ENCODE measurements around the gene TEKT1. TPM values are rescaled to one million over a fixed set of nuclear protein-coding genes. Genes with fewer than 3 reads are reported as not detected.
A peak's percentile ranks its signal among the peaks of the same experiment; 100 is the strongest.
"Not testable (repeated sequence)": the region's sequence is repeated elsewhere in the genome, so short reads cannot be mapped to it uniquely, and the experiment has no call there.

TEKT1 gene
- total RNA-seq, 2 experiments from 2014 or later, result not detected

- ChIA-PET POLR2A (no interaction called here), CTCF (interaction anchor here (1.4 kb wide), 1 partner anchor 224 kb away, joined by 4 read pairs; no protein-coding TSS in a partner anchor)
- peaks cover under 1% of the 10 kb centered on the region for H3K36me3 Mint-ChIP-seq
- H3K27me3 Mint-ChIP-seq, result peaks cover 30% of the 10 kb centered on the region
- H3K9me3 Mint-ChIP-seq, result peaks cover 23% of the 10 kb centered on the region
- no peak for DNase-seq
- no peak overlapping the region for H3K27ac Mint-ChIP-seq
- intact Hi-C loops (cut with micrococcal nuclease), result no loop called here
- H3K4me3 Mint-ChIP-seq, result no peak overlapping the region
- H3K4me1 Mint-ChIP-seq (ENCODE audit: low read depth), result no peaks in the 10 kb centered on the region
Measured at GRCh38 chr17:6780001-6780400, 51.5 kb downstream of the TEKT1 start.

GRCh38 chr17:6779411-6779810, 52.1 kb downstream of the TEKT1 start:
- DNase-seq, result no peak
- Mint-ChIP-seq H3K36me3 (peaks cover 4% of the 10 kb centered on the region), H3K27me3 (peaks cover 31% of the 10 kb centered on the region), H3K4me3 (no peak overlapping the region), H3K27ac (no peak overlapping the region), H3K9me3 (peaks cover 29% of the 10 kb centered on the region), H3K4me1 (ENCODE audit: low read depth) (no peaks in the 10 kb centered on the region)
- ChIA-PET CTCF (interaction anchor here (0.6 kb wide), 1 partner anchor 115 kb away, joined by 3 read pairs; no protein-coding TSS in a partner anchor), POLR2A (no interaction called here)
- intact Hi-C loops (cut with micrococcal nuclease), result no loop called here

- no peaks in the 10 kb centered on the region for H3K4me1 Mint-ChIP-seq (ENCODE audit: low read depth)
- peaks cover 38% of the 10 kb centered on the region for H3K9me3 Mint-ChIP-seq
- H3K4me3 Mint-ChIP-seq, result no peak within 1 kb of the TSS
- DNase-seq, result no peak
- peaks cover 37% of the 10 kb centered on the region for H3K36me3 Mint-ChIP-seq
- H3K27ac Mint-ChIP-seq, result no peak within 1 kb of the TSS
- intact Hi-C loops (cut with micrococcal nuclease), result no loop called here
- H3K27me3 Mint-ChIP-seq, result peaks cover 20% of the 10 kb centered on the region
- CTCF ChIA-PET, result no interaction called here
- POLR2A ChIA-PET, result no interaction called here
Measured at GRCh38 chr17:6775871-6776405, 55.6 kb downstream of the TEKT1 start, which contains the start of gene FBXO39. Gene FBXO39, plus strand, starts transcription at chr17:6776215. Its CDS starts 3,654 bp downstream, at chr17:6779869.

GRCh38 chr17:6774906-6775305, 56.6 kb downstream of the TEKT1 start:
- Mint-ChIP-seq H3K36me3 (peaks cover 47% of the 10 kb centered on the region), H3K9me3 (peaks cover 44% of the 10 kb centered on the region), H3K27me3 (peaks cover 17% of the 10 kb centered on the region)
- POLR2A ChIA-PET; intact Hi-C loops (cut with micrococcal nuclease); H3K27ac Mint-ChIP-seq; DNase-seq; CTCF ChIA-PET; H3K4me1 Mint-ChIP-seq (ENCODE audit: low read depth); H3K4me3 Mint-ChIP-seq: not testable (repeated sequence)

GRCh38 chr17:6772016-6772415, 59.5 kb downstream of the TEKT1 start:
- H3K27me3 Mint-ChIP-seq, result peaks cover 4% of the 10 kb centered on the region
- POLR2A ChIA-PET, result no interaction called here
- intact Hi-C loops (cut with micrococcal nuclease), result no loop called here
- H3K9me3 Mint-ChIP-seq, result peaks cover 69% of the 10 kb centered on the region
- DNase-seq, result no peak
- CTCF ChIA-PET, result interaction anchor here (1.5 kb wide), 1 partner anchor 22 kb away, joined by 3 read pairs; no protein-coding TSS in a partner anchor
- no peak overlapping the region for H3K27ac Mint-ChIP-seq
- peaks cover 74% of the 10 kb centered on the region for H3K36me3 Mint-ChIP-seq
- H3K4me3 Mint-ChIP-seq, result no peak overlapping the region
- no peaks in the 10 kb centered on the region for H3K4me1 Mint-ChIP-seq (ENCODE audit: low read depth)

GRCh38 chr17:6768447-6768846, 63.1 kb downstream of the TEKT1 start:
- no peak for DNase-seq
- intact Hi-C loops (cut with micrococcal nuclease), result no loop called here
- ChIA-PET CTCF (no interaction called here), POLR2A (interaction anchor here (1.0 kb wide), 1 partner anchor 12 kb away, joined by 3 read pairs; the partner anchor contains the start of gene XAF1)
- H3K4me1 Mint-ChIP-seq (ENCODE audit: low read depth), result no peaks in the 10 kb centered on the region
- no peak overlapping the region for H3K4me3 Mint-ChIP-seq
- H3K27ac Mint-ChIP-seq, result no peak overlapping the region
- peaks cover 92% of the 10 kb centered on the region for H3K36me3 Mint-ChIP-seq
- no peaks in the 10 kb centered on the region for H3K27me3 Mint-ChIP-seq
- H3K9me3 Mint-ChIP-seq, result peaks cover 61% of the 10 kb centered on the region

- intact Hi-C loops (cut with micrococcal nuclease), result no loop called here
- H3K4me3 Mint-ChIP-seq, result no peak overlapping the region
- peaks cover 13% of the 10 kb centered on the region for H3K9me3 Mint-ChIP-seq
- H3K4me1 Mint-ChIP-seq (ENCODE audit: low read depth), result peaks cover 16% of the 10 kb centered on the region
- H3K36me3 Mint-ChIP-seq, result peaks cover 75% of the 10 kb centered on the region
- POLR2A ChIA-PET, result no interaction called here
- CTCF ChIA-PET, result no interaction called here
- H3K27me3 Mint-ChIP-seq, result no peaks in the 10 kb centered on the region
- no peak overlapping the region for H3K27ac Mint-ChIP-seq
- DNase-seq, result no peak
Measured at GRCh38 chr17:6761779-6762178, 69.8 kb downstream of the TEKT1 start.

- Mint-ChIP-seq H3K4me1 (ENCODE audit: low read depth) (peaks cover 39% of the 10 kb centered on the region), H3K9me3 (no peaks in the 10 kb centered on the region), H3K36me3 (peaks cover 41% of the 10 kb centered on the region), H3K27me3 (no peaks in the 10 kb centered on the region), H3K27ac (no peak overlapping the region), H3K4me3 (peak overlapping the region; percentile 8)
- intact Hi-C loops (cut with micrococcal nuclease), result loop anchor here (10.0 kb wide), 1 partner anchor 257 kb away; the partner anchor contains the start of gene RNASEK
- ChIA-PET POLR2A (no interaction called here), CTCF (no interaction called here)
- DNase-seq, result no peak
Measured at GRCh38 chr17:6757747-6758146, 73.8 kb downstream of the TEKT1 start.

- H3K36me3 Mint-ChIP-seq, result peaks cover 30% of the 10 kb centered on the region
- no peaks in the 10 kb centered on the region for H3K9me3 Mint-ChIP-seq
- H3K27ac Mint-ChIP-seq, result peak overlapping the region; percentile 81
- CTCF ChIA-PET, result interaction anchor here (0.6 kb wide), 2 partner anchors 55 to 538 kb away, joined by 3 read pairs; no protein-coding TSS in a partner anchor
- DNase-seq, result peak; percentile 27
- H3K27me3 Mint-ChIP-seq, result no peaks in the 10 kb centered on the region
- peaks cover 48% of the 10 kb centered on the region for H3K4me1 Mint-ChIP-seq (ENCODE audit: low read depth)
- H3K4me3 Mint-ChIP-seq, result peak overlapping the region; percentile 89
- intact Hi-C loops (cut with micrococcal nuclease), result loop anchor here (10.0 kb wide), 1 partner anchor 258 kb away; the partner anchor contains the start of gene RNASEK
- POLR2A ChIA-PET, result interaction anchor here (1.0 kb wide), 1 partner anchor 12 kb away, joined by 3 read pairs; no protein-coding TSS in a partner anchor
Measured at GRCh38 chr17:6756425-6757031, 75.0 kb downstream of the TEKT1 start.

GRCh38 chr17:6755731-6756184, 75.8 kb downstream of the TEKT1 start, which contains the start of gene XAF1:
Gene XAF1, plus strand, starts transcription at chr17:6756046. Its CDS starts 33 bp downstream, at chr17:6756079.
- POLR2A ChIA-PET, result interaction anchor here (1.0 kb wide), 1 partner anchor 13 kb away, joined by 3 read pairs; no protein-coding TSS in a partner anchor

GRCh38 chr17:6755281-6755680, 76.2 kb downstream of the TEKT1 start:
- peaks cover 21% of the 10 kb centered on the region for H3K36me3 Mint-ChIP-seq
- CTCF ChIA-PET, result interaction anchor here (1.1 to 1.6 kb wide), 2 partner anchors 88 to 114 kb away, joined by 3 read pairs; no protein-coding TSS in a partner anchor
- peaks cover 48% of the 10 kb centered on the region for H3K4me1 Mint-ChIP-seq (ENCODE audit: low read depth)
- POLR2A ChIA-PET, result no interaction called here
- H3K4me3 Mint-ChIP-seq, result peak overlapping the region; percentile 89
- intact Hi-C loops (cut with micrococcal nuclease), result loop anchor here (10.0 kb wide), 1 partner anchor 260 kb away; the partner anchor contains the start of gene RNASEK
- peak overlapping the region; percentile 81 for H3K27ac Mint-ChIP-seq
- H3K9me3 Mint-ChIP-seq, result no peaks in the 10 kb centered on the region
- DNase-seq, result no peak
- no peaks in the 10 kb centered on the region for H3K27me3 Mint-ChIP-seq

More at GRCh38 chr17:6755731-6756184, 75.8 kb downstream of the TEKT1 start, which contains the start of gene XAF1:
- Mint-ChIP-seq H3K27me3 (no peaks in the 10 kb centered on the region), H3K27ac (peak within 1 kb of the TSS; percentile 81), H3K9me3 (no peaks in the 10 kb centered on the region), H3K4me3 (peak within 1 kb of the TSS; percentile 89), H3K4me1 (ENCODE audit: low read depth) (peaks cover 48% of the 10 kb centered on the region), H3K36me3 (peaks cover 25% of the 10 kb centered on the region)
- peak; percentile 65 for DNase-seq
- CTCF ChIA-PET, result interaction anchor here (0.6 to 1.6 kb wide), 3 partner anchors 54 to 114 kb away, joined by 3 read pairs; no protein-coding TSS in a partner anchor
- intact Hi-C loops (cut with micrococcal nuclease), result loop anchor here (10.0 kb wide), 1 partner anchor 259 kb away; the partner anchor contains the start of gene RNASEK

GRCh38 chr17:6753546-6753945, 78.0 kb downstream of the TEKT1 start:
- CTCF ChIA-PET, result no interaction called here
- Mint-ChIP-seq H3K4me1 (ENCODE audit: low read depth) (peaks cover 46% of the 10 kb centered on the region), H3K9me3 (no peaks in the 10 kb centered on the region), H3K27ac (peak overlapping the region; percentile 80), H3K27me3 (no peaks in the 10 kb centered on the region), H3K4me3 (no peak overlapping the region), H3K36me3 (peaks cover 9% of the 10 kb centered on the region)
- POLR2A ChIA-PET, result no interaction called here
- no peak for DNase-seq
- intact Hi-C loops (cut with micrococcal nuclease), result loop anchor here (10.0 kb wide), 1 partner anchor 261 kb away; the partner anchor contains the start of gene RNASEK

All from activated CD4-positive, alpha-beta memory T cell treated with anti-CD3 and anti-CD28 coated beads for 36 hours (primary cell).